Loucy (cell line): Measurements from ENCODE around the gene HOXB4.

Experiments
- H2AFZ ChIP-seq: fragments of 200-600 bp; sonication (generic); 2 replicates; pipeline ENCODE4 v1.6.0; 2016; ENCODE audit warnings: antibody characterized with exemption, mild to moderate bottlenecking, low read length, moderate library complexity
- H3F3A ChIP-seq: fragments of 200-600 bp; 2 replicates; pipeline ENCODE4 v1.6.0; 2016; ENCODE audit warnings: antibody characterized with exemption, low read depth, mild to moderate bottlenecking
- H3K27me3 ChIP-seq: fragments of 200-600 bp; sonication (generic); 2 replicates; pipeline ENCODE4 v1.6.1; 2014; ENCODE audit warnings: low read length, mild to moderate bottlenecking; ENCODE audit not compliant: insufficient read depth, poor library complexity, severe bottlenecking
- H3K36me3 ChIP-seq: fragments of 200-600 bp; sonication (generic); 2 replicates; pipeline ENCODE4 v1.6.1; 2016; ENCODE audit warnings: low read length; ENCODE audit not compliant: insufficient read depth
- H3K4me1 ChIP-seq: fragments of 200-600 bp; sonication (generic); 2 replicates; pipeline ENCODE4 v1.5.1; 2014; ENCODE audit warnings: low read length, mild to moderate bottlenecking; ENCODE audit not compliant: insufficient read depth, poor library complexity, severe bottlenecking
- H3K4me2 ChIP-seq: fragments of 200-600 bp; sonication (generic); 2 replicates; pipeline ENCODE4 v1.6.0; 2014; ENCODE audit warnings: antibody characterized with exemption, low read length, low read depth, mild to moderate bottlenecking; ENCODE audit not compliant: poor library complexity, severe bottlenecking
- H3K4me3 ChIP-seq: fragments of 200-600 bp; sonication (generic); 2 replicates; pipeline ENCODE4 v1.5.1; 2014; ENCODE audit warnings: low read length, mild to moderate bottlenecking, mixed read lengths; ENCODE audit not compliant: poor library complexity, severe bottlenecking
- H3K79me2 ChIP-seq: fragments of 200-600 bp; sonication (generic); 2 replicates; pipeline ENCODE4 v1.6.1; 2014; ENCODE audit warnings: low read length; ENCODE audit not compliant: insufficient read depth
- H3K9ac ChIP-seq: fragments of 200-600 bp; sonication (generic); 2 replicates; pipeline ENCODE4 v1.6.0; 2014; ENCODE audit warnings: mild to moderate bottlenecking, low read depth, low read length, moderate library complexity; ENCODE audit not compliant: poor library complexity, severe bottlenecking
- H3K9me2 ChIP-seq: fragments of 200-600 bp; sonication (generic); replicated peaks from 2 replicates; pipeline ENCODE4 v1.6.1; 2016; ENCODE audit warnings: low read depth, low read length, mixed read lengths
- H3K9me3 ChIP-seq: fragments of 200-600 bp; sonication (generic); 2 replicates; pipeline ENCODE4 v1.6.1; 2014; ENCODE audit warnings: mild to moderate bottlenecking, antibody characterized with exemption, low read length, low read depth; ENCODE audit not compliant: insufficient read depth
- H4K20me1 ChIP-seq: fragments of 200-600 bp; sonication (generic); 2 replicates; pipeline ENCODE4 v1.6.0; 2014; ENCODE audit warnings: antibody characterized with exemption, low read length, mild to moderate bottlenecking; ENCODE audit not compliant: insufficient read depth, poor library complexity, severe bottlenecking
- EZH2phosphoT487 ChIP-seq: fragments of 200-600 bp; IDR thresholded peaks from 2 replicates; pipeline ENCODE4 v1.6.1; 2018; ENCODE audit warnings: antibody characterized with exemption, mild to moderate bottlenecking, moderate library complexity, borderline replicate concordance
- TF ChIP-seq, protein P1 (sequence below): fragments of 200-600 bp; sonication (generic); conservative IDR thresholded peaks from 2 replicates; pipeline ENCODE4 v1.5.1; 2014; ENCODE audit warnings: mild to moderate bottlenecking, antibody characterized with exemption, low read length

The HOXB4 gene

DNA sequence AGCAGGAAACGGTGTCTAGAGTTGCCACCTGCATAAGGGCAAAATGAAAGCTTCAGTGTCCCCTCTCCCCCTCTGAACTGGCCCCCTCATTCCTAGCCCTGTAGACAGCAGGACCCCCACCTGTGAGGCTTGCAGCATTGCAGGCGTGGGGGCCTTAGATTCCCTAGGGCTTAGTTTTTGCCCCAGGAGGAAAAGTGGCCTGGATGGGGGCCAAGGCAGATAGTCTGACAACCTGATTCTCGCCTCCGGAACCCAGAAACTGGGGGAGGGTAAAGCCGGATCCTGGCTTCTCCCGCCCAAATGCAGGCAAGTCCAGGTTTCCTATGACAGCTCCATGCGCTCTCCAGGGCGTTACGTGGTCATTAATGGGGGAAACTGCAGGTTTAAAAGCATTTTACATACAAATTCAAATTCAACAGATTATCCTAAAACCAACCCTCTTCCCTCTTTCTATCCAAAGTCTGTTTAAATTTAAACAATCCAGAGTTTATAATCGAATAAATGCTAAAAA lies 27.3 kb upstream of the HOXB4 start:
- Histone ChIP-seq H3K27me3 (peaks cover 47% of the 10 kb centered on the region), H3K4me3 (peak overlapping the region; percentile 89), H3K9ac (peak overlapping the region; percentile 100), H3K9me2 (no peaks in the 10 kb centered on the region), H3K36me3 (peaks cover 23% of the 10 kb centered on the region), H3F3A (0 out of 2 replicates have a peak, but pooled peaks cover under 1% of the 10 kb centered on the region), H2AFZ (no peak overlapping the region), H3K9me3 (no peaks in the 10 kb centered on the region), H3K4me2 (peak overlapping the region; percentile 98), H4K20me1 (peaks cover 41% of the 10 kb centered on the region), H3K79me2 (peaks cover 100% of the 10 kb centered on the region), H3K4me1 (peaks cover 42% of the 10 kb centered on the region)
- TF ChIP-seq EZH2phosphoT487: no peak
- TF ChIP-seq, protein P1, sequence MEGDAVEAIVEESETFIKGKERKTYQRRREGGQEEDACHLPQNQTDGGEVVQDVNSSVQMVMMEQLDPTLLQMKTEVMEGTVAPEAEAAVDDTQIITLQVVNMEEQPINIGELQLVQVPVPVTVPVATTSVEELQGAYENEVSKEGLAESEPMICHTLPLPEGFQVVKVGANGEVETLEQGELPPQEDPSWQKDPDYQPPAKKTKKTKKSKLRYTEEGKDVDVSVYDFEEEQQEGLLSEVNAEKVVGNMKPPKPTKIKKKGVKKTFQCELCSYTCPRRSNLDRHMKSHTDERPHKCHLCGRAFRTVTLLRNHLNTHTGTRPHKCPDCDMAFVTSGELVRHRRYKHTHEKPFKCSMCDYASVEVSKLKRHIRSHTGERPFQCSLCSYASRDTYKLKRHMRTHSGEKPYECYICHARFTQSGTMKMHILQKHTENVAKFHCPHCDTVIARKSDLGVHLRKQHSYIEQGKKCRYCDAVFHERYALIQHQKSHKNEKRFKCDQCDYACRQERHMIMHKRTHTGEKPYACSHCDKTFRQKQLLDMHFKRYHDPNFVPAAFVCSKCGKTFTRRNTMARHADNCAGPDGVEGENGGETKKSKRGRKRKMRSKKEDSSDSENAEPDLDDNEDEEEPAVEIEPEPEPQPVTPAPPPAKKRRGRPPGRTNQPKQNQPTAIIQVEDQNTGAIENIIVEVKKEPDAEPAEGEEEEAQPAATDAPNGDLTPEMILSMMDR: no peak

DNA sequence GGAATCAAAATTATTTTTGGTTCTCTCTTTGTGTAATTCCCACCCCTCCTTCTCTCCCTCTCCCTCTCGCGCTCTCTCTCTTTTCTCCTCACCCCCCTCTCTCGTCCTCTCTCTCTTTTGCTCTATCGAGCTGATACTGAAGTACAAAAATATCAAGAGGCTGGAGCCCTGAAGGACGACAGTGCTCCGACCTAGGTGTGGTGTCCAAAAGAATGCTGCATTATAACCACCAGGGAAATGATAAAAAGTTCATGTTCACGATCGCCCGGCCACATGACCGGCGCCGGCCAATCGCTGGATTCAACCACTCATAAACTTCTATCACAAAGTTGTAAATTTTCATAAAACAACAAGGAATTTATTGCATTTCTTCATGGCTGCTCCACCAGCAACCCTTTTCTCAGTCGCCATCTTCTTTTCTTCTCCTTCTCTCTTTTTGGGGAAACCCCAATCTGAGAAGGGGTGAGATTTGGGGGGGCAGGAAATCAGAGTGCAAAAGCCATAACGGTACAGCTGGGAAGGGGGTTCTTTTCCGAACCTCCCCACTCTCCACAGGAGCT lies 26.7 kb upstream of the HOXB4 start, which contains the start of gene HOXB6:
HOXB6 (minus strand) TSS at position 217 of the 560 bp plus-strand sequence. CDS start 6,836 bp downstream, outside the sequence.
- H3K27me3 ChIP-seq: peaks cover 53% of the 10 kb centered on the region
- peak within 1 kb of the TSS; percentile 89 for H3K4me3 ChIP-seq

DNA sequence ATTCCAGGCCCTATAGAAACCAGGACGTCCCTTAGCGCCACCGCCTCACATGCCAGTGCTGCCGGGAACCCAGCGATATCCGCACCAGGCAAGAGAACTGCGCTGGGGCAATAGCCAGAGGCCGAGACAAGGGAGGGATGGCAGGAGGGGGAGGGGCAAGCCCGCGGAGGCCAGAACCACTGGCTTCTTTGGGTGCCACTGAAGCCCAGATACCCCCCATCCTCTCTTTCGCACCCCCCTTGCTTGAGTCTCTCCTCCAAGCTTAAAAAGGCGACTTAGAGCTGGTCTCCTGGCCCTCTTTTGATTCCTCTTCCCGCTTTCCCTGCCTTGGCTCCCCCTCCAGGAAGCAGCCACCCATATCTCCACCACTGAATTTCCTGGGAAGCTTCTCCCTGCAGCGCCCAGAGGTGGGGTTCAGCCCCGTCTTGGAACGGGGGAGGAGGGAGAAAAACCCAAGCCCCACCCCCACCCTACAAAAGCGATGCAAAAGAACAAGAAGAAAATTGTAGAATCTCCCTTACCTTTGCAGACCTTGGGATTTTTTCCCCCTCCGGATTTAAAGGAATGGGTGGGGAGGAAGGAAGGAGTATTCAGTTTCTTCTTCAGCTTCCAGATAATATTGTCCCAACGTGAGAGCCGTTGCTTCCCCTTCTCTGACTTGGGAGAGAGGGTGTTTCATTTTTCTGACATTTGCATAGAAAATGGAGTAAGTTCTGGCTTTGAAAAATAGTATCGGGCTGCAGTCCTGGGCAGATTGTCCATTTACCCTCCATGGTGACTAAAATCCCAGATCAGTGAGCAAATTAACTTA lies 26.0 kb upstream of the HOXB4 start:
- TF ChIP-seq EZH2phosphoT487: no peak
- TF ChIP-seq, protein P1: no peak
- Histone ChIP-seq H4K20me1 (peaks cover 54% of the 10 kb centered on the region), H3K9me2 (no peaks in the 10 kb centered on the region), H3K4me2 (peak overlapping the region; percentile 98), H3K36me3 (peaks cover 36% of the 10 kb centered on the region), H3K4me1 (peaks cover 49% of the 10 kb centered on the region), H3K4me3 (peak overlapping the region; percentile 89), H2AFZ (no peak overlapping the region), H3F3A (no peaks in the 10 kb centered on the region), H3K27me3 (peaks cover 54% of the 10 kb centered on the region), H3K79me2 (peaks cover 100% of the 10 kb centered on the region), H3K9me3 (no peaks in the 10 kb centered on the region), H3K9ac (peak overlapping the region; percentile 100)

More for the DNA sequence above, 26.7 kb upstream of the HOXB4 start, which contains the start of gene HOXB6:
- Histone ChIP-seq H3K4me1 (peaks cover 48% of the 10 kb centered on the region), H3K79me2 (peaks cover 100% of the 10 kb centered on the region), H2AFZ (no peak within 1 kb of the TSS), H3K9ac (peak within 1 kb of the TSS; percentile 100), H3K9me2 (no peaks in the 10 kb centered on the region), H3F3A (no peaks in the 10 kb centered on the region), H4K20me1 (peaks cover 47% of the 10 kb centered on the region), H3K36me3 (peaks cover 29% of the 10 kb centered on the region), H3K4me2 (peak within 1 kb of the TSS; percentile 98), H3K9me3 (no peaks in the 10 kb centered on the region)
- TF ChIP-seq, protein P1: no peak
- TF ChIP-seq EZH2phosphoT487: no peak
